GM18520 (cell line): ENCODE results near the gene SIGLEC6.
"Not testable (repeated sequence)": the region's sequence is repeated elsewhere in the genome, so short reads cannot be mapped to it uniquely, and the experiment has no call there.

Experiments
- ATAC-seq: cut with Tn5 transposase; IDR thresholded peaks from one replicate; pipeline ENCODE4 v1.9.1; 2021; ENCODE audit not compliant: unreplicated experiment

SIGLEC6 gene

DNA sequence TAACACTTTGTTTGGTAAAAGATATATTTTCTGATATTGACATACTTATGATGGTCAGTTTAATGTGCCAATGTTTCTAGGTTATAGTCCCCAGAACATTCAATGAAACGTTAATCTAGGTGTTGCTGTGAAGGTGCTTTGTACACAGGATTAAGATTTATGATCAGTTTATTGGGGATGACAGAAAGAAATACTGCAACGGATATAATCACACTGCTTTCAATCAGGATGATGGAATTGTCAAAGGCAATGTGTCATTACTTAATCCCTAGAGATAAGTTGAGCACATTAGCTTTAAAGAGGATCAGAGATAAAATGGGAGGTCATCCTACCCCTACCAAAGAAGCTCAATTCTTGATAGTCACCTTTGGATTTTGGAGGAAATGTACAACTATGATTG lies 17.5 kb downstream of the SIGLEC6 start:
- no peak for ATAC-seq

DNA sequence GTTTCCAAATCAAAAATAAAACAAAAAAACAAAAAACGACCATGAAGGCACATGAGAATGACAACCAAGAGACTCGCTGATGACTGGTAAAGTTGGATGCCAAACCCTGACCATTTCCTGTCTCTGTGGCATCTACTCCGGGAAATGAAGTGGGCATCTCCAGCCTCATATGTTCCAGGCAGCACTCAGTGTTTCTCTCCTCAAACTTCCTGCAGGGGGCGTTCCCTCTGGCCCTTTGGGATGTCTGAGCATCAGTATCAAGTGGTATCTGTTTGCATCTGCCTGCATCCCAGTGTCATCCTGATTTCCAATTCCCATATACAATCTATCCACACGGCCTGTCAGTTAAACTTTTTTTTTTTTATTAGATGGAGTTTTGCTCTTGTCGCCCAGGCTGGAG lies 20.1 kb downstream of the SIGLEC6 start:
- ATAC-seq, result no peak

DNA sequence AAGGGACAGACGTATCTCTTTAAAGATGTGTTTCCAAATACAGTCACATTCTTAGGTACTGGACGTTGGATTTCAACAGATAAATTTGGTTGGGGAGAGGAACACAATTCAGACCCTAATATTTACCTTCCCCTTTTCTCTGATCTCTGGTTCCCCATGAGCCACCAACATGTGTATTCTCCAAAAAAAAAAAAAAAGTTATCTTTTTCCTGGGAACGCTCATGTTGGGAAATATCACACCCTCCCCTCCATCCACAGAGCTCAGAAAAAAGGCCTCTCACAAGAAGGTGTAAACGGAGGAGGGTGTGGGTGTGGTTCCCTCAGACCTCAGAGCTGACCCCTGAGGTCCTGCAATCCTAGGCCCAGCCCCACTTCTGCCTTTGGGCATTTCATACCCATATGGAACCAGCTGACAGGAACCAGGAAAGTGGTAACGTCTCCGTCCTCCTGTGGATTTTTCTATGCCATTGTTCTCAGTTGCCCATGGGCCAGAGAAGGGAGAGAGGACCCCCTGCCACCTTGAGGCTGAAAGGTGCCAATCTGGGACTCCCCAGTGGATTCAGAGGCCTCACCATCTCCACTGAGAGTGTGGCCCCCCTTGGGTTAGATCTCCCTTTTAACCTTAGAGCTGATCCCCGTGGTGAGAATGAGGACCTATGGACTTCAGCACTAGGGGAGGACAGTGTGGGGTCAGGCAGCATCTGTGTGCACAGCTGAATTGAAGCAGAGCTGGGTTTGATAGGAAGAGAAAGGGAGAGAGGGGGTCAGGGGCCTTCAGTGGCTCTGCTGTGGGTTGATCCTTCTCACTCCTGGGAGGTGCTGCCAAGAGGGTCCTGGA lies 21.4 kb downstream of the SIGLEC6 start:
- no peak for ATAC-seq

DNA sequence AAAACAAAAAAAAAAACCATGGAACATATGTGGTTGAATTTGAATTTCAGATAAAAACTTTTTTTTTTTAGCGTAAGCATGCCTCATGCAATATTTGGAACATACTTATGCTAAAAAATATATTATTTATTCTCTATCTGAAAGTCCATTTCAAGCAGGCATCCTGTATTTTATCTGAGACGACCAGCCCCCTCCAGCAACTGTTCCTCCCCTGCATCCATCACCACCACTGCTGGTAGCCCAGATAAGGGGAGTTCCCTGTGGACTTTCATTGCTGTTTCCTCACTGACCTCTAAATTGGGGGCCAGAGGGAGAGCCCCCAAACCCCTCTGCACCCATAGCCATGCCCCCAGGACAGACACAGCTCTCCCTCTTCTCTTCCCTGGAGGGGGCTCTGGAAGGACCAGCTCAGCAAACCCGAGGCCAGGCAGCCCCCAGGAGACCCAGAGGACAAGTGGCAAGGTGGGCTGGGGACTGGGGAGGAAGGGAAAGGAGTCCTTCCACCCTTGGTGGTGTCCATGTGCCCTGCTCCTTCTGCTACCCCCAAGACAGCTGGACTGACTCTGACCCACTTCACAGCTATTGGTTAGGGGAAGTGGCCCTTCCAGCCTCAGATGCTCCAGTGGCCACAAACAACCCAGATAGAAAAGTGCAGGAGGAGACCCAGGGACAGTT lies 23.3 kb downstream of the SIGLEC6 start:
- no peak for ATAC-seq

DNA sequence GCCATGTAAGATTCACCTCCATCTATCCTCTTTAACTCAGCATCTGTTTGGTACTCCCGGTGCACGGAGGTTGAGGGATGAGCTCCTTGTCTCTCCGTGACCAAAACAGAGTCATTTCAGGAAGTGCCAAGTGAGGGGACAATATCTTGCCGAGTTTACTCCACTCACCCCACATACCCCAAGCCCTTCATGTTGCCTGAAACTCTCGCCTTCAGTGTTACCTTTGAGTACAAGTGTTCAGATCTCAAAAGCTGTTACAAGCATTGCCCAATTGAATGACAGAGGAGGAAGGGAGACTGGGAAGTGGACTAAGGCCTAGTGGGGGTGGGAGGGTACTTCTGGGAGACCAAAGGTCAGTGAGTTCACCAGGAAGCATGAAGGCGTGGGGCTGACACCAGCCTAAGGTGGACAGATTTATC lies 23.8 kb downstream of the SIGLEC6 start:
- no peak for ATAC-seq

DNA sequence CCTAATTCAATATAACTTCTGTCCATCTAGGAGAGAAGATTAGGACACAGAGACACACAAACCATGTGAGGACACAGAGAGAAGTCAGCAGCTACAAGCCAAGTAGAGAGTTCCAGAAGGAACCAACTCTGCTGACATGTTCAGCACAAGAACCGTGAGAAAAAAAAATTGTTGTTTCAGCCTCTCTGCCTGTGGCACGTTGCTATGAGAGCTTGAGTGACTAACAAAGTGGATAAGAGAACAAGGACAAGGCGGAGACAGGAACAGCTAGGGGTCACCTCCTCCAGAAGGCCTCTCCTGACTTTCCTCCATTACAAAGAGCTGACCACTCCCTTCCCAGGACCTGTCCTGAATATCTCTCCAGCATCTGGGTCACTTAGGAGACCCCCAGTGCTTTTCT lies 24.3 kb downstream of the SIGLEC6 start:
- no peak for ATAC-seq

DNA sequence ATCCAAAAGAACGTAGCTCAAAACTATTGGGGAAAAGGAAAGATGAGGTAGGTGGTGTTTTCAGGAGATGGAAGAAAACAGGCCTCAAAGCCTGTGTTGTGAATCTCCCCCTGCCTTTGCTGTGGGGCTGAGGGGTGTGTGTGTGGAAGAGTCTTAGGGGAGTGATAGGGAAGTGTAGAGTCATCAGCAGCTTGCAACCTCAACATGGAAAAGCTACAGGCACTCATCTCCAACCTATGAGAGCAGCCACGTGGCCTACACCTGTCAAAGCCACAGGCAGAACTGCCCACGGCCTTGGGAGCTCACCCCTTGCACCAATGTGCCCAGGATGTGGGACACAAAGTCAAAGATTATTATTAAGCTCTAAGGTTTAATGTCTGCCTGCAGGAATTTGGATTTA lies 25.6 kb downstream of the SIGLEC6 start:
- ATAC-seq, result no peak

DNA sequence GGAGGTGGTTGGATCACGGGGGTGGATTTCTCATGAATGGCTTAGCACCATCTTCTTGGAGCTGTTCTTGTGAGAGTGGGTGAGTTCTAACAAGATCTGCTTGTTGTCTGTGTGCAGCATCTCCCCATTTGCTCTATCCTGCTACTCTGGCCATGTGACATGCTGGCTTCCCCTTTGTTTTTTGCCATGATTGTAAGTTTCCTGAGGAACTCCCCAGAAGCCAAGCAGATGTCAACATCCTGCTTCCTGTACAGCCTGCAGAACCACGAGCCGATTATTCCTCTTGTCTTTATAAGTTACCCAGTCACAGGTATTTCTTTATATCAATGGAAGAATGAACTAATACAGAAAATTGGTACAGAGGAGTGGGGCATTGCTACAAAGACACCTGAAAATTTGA lies 27.6 kb downstream of the SIGLEC6 start:
- no peak for ATAC-seq

DNA sequence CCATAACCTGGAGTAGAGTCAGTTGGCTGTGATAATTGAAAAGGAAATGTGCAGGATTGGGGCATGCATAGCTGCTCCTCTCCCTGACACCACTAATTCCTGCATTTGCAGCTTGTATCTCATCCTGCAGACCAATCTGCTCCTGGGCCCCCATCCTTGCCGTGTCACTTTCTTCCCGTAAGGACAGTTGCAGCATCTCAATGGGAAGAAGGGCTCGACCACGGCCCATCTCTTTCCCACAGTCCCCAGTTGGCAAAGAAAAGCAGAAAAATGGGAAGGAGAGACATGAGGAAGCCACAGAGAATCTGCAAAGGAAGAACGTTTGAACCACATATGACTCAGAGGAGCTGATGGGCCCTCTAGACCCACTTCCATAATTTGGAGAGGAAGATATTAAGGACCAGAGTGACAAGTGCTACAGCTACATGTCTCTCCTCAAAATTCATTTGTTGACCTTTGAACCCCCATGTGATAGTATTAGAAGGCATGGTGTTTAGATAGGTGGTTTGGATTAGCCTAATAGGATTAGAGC lies 28.1 kb downstream of the SIGLEC6 start:
- ATAC-seq, result no peak

DNA sequence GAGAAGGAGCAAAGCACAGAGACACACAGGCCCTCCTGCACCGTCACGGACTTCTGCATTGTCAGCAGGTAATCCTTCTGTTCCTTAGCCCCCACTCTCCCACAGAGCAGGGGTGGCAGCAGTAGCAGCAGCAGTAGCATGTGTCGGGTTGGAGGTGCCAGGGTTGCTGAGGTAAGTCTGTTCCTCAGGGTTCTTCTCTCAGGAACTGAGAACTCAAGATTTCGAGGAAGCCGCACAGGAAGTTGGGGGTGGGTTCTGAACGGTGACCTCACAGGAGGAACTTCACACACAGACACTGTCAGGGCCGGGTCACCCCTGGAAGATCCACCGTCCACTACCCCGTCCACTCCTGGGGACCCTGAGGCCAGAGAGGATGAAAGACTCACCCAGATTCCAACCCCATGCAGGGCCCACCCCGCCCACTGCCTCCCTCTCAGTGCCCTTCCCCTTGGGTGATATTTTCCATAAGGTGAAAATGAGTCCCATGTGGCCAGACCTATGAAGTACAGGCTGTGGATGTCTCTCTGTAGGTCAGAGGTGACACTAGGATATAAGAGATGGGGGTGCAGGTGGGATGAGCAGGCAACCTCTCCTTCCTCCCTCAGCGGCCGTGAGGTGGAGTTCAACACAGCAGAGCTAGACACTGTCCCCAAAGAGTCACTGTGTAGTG lies 29.7 kb downstream of the SIGLEC6 start, which contains the start of gene SIGLEC12:
TSS of gene SIGLEC12 (minus strand) at position 207 of the 670 bp plus-strand sequence. CDS start at position 140, 67 bp downstream.
- no peak for ATAC-seq

DNA sequence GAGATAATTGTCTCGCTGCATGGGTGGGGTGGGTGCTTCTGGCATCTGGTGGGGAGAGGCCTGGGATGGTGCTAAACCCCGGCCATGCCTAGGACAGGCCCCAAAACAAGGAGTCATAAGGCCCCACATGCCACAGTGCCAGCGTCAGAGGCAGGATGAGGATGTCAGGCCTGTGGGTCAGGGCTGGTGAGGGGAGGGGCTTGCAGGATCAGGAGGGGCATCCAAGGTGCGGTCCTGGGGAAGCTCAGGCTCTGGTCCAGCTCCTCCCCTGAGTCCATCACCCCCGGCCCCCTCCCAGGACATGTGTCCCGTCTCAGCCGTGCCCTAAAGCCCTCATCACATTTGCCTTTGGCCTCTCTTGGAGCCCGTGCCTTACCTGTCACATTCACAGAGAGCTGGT lies 30.5 kb downstream of the SIGLEC6 start:
- ATAC-seq, result not testable (repeated sequence)

DNA sequence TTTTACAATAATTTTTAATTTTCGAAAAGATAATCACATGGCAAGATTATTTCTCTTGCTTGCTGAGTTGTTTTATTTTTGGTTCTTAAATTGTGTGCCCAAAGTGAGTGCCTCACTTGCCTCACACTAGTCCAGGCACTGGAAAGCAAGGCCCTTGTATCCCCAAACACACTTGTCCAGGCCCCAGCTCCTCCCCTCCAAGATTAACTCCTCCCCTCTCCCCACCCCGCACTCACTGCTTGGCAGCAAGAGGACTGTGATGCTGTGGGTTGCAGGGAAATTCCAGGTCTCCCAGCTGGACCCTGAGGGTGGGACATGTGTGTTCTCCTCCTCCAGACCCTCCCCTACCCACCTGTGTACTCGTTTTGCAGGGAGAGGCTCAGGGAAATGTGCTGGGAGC lies 33.8 kb downstream of the SIGLEC6 start:
- no peak for ATAC-seq

DNA sequence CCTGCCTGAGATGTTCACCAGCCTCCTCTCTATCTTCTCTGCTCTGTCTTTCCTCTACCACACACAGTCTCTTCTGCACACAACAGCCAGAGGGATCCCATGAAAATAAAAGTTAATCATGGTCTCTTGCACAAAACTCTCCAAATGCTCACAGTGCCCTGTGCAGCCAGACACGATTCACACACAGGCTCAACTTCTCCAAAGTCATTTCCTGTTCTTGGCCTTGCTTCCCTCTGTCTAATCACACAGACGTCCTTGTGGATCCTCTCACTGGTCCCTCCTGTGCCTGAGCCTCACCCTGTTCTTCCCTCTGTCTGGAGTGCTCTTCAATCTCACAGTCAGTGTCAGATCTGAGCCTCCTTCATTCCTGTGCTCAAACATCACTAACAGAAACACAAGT lies 37.7 kb downstream of the SIGLEC6 start:
- no peak for ATAC-seq

DNA sequence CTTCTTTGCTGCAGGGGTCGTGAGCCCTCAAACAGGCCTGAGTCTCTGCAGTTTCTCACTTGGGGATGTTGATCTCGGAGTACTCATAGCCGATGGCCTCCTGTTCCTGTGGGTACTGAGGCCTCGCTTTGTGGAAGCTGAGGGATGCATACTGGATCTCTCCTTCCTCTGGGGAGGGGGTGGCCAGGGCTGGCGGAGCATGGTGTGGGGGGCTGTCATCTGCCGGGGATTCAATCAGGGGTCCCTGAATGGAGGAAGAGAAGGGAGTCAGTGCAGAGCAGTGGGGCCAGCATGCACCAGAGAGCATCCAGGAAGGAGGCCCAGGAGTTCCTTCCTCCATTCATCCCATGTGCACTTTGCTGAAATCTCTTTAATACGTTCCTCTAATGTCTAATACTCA lies 39.9 kb downstream of the SIGLEC6 start:
- ATAC-seq, result no peak

DNA sequence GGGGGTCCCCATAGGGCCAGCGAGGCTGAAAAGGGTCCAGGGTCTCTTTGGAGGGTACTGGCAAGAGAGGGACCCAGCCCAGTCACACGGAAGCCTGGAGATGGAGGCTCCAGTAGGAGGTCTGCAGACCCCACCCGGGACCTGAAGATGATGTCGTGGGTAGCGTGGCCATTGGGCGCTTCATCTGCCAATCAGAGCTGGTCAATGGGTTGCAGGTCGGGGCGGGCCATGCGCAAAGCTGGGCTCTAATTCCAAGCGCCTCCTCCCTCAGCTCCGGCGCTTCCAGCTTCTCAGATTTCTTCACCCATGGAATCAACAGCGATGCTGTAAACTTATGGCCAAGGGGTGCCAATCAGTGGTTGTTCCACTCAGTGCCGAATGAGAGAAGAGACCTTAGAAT lies 40.8 kb downstream of the SIGLEC6 start:
- ATAC-seq, result no peak

DNA sequence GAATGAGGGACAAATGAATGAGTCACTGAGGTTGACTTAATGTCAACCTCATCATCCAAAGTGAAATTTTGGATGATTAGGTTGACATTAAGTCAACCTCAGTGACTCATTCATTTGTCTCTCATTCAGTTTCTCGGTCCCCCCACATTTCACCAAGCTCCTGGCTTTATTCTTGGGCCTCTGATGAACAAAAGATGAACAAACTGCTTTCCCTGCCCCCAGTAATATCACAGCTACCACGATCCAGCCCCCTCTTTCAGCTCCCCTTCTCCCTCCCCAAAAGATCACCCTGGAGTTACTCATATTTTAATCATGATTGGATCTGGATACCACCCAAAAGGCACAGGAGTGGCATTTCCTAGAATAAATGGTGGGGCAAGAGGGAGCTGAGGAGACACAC lies 42.4 kb downstream of the SIGLEC6 start:
- no peak for ATAC-seq

DNA sequence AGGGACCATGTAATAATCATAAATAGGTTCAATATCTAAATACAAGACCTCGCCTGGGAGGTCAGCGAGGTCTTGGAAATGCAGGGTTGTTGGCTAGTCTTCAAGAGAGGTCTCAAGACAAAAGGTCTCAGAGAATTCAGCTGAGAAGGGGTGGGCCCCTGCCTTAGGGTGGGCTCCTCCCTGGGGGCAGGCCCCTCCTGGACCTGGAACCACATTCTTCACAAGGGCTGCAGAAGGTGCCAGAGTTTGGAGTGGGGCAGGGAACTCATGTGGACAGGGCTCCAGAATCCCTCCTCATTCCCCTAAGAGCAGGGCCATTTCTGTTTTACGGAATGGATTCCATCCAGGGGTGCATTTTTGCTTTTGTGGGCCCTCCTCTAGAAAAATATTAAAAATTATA lies 43.0 kb downstream of the SIGLEC6 start:
- ATAC-seq, result no peak

DNA sequence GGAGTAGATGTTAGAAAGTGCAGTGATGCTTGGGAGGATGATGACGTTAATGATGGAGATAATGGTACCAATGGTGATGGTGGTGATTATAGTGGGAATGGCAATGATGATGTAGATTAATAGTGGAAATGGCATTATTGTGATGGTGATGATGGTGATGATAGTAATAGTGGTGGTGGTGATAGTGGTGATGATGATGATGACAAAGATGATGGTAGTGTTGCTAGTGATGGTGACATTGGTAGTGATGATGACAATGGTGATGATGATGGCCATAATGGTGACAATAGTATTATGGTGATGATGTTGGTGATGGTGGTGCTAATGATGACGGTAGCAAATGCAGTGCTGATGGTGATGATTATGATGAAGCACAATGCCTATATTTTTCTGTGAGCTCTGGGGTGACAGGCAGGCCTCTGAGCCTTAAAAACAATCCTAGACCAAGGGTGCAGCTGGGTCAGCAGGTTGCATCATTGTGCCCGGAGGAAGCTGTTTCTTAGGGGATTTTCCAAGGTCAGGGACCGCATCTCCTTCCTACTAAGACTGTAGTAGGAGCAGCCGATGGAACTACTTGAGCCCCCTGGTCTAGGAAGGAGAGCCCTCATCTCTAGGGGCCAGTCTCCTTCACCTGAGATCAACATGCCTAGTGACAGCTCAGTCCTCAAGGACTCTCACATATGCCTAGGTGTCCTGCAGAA lies 45.4 kb downstream of the SIGLEC6 start:
- no peak for ATAC-seq

DNA sequence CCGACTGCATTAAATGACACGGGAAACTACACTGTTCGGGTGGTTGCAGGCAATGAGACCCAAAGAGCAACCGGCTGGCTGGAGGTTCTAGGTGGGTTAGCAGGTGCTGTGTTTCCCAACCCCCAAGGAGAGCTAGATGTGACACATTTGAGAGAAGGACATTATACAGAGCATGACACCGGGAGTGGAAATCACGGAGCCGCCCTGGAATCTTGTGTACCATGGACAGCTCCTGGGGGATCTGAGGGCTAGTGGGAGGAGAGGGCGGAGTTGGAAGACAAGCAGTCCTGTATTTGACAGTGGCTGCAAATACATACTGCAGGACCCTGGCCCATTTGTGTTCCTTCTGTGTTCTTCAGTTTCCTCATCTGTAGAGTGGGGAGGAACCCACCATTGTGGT lies 50.9 kb downstream of the SIGLEC6 start:
- no peak for ATAC-seq

DNA sequence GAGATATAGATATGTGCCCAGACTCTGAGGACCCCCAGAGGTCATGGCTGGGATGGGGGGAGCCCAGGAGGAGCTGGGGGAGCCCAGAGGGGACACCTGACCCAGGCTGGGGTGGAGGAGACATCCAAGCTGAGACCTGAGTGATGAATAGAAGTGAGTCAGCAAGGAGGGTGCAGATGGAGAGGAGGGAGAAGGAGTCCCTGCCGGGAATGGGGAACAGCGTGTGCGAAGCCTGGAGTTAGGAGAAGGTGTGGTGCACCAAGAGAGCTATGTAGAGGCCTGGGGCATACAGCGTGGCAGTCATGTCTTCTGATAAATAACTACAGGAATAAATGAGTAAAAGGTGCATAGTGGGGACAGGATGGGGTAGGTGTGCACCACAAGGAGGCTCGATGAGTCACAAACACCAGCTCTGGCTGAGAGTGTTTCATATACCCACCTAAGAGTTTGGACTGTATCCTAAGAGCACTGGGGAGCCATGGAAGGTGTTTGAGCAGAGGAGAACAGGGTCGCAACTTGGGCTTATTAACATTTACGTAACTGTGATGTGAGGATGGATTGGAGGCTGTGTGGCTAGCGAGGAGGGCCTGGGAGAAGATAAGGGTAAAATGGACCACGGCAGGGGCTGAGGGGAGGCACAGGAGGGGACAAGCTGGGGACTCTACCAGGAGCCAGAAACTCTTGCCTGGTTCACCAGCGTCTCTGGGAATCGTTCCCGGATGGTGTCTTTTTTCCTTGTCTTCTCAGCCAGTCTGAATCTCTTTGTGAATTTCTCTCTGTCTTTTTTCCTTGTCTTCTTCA lies 51.7 kb downstream of the SIGLEC6 start:
- no peak for ATAC-seq
